B cell (primary cell): ENCODE data around the gene STIMATE.

Experiments
- CTCF ChIP-seq: fragments of 200-600 bp; IDR thresholded peaks from one replicate; pipeline ENCODE4 v1.8.0; 2022; ENCODE audit warnings: antibody characterized with exemption, mild to moderate bottlenecking
- EZH2 ChIP-seq: IDR thresholded peaks from 2 replicates; pipeline ENCODE4 v1.6.1; 2012; ENCODE audit warnings: borderline replicate concordance, low read depth, mild to moderate bottlenecking, moderate library complexity, low read length; ENCODE audit not compliant: insufficient read depth, poor library complexity, severe bottlenecking

DNA sequence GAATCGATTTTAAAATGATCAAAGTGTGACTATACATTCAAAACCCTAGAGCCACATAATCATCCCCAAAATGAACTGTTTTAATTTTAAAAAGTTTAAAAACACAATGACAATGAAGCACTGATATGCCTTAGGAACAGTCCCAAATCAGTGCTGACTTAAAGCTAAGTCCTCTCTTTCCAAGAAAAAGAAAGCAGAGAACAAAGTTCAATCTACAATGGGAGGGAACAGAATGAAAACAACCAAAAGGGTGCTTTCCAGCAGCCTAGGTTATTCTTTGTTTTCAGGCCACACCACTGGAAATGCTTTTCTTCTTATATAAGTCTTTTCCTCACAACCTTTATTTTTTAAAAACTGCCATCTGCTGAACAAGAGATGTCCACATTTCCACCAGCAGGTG, 7.2 kb upstream of the STIMATE start:
- no peak for TF ChIP-seq CTCF
- TF ChIP-seq EZH2: no peak
